HG02884 (cell line): ENCODE measurements around the gene HMBS.
A peak's percentile ranks its signal among the peaks of the same experiment; 100 is the strongest.
"Not testable (repeated sequence)": the region's sequence is repeated elsewhere in the genome, so short reads cannot be mapped to it uniquely, and the experiment has no call there.

Experiments
- ATAC-seq: cut with Tn5 transposase; IDR thresholded peaks from one replicate; pipeline ENCODE4 v1.9.1; 2021; ENCODE audit warnings: mild to moderate bottlenecking, moderate library complexity; ENCODE audit not compliant: unreplicated experiment

The HMBS gene

GRCh38 chr11:119084663-119085436, at the start of gene HMBS:
Gene HMBS (plus strand): TSS chr11:119084881. CDS start chr11:119085034, 153 bp downstream.
- ATAC-seq = peak; percentile 89

DNA sequence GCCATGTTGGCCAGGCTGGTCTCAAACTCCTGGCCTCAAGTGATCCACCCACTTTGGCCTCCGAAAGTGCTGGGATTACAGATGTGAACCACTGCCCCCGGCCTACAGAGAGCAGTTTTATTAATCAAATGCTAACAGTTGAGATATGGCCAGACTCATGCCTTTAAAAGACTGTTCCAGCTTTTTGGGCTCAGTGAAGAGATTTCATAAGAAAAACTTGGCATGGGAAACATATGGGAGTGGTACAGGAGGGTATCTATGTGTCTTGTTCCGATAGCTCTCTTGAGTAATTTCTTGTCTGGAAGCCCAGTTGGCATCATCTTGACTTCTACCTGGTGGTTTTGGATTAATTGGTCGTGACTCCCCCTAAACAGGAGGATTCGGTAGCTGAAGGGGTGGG, 45.8 kb upstream of the HMBS start:
- no peak for ATAC-seq

DNA sequence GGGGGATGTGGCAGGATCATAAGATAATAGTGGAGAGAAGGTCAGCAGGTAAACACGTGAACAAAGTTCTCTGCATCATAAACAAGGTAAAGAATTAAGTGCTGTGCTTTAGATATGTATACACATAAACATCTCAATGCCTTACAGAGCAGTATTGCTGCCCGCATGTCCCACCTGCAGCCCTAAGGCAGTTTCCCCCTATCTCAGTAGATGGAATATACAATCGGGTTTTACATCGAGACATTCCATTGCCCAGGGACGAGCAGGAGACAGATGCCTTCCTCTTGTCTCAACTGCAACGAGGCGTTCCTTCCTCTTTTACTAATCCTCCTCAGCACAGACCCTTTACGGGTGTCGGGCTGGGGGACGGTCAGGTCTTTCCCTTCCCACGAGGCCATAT, 45.2 kb upstream of the HMBS start:
- ATAC-seq = not testable (repeated sequence)

- no peak for ATAC-seq
Measured at GRCh38 chr11:119041821-119042514, 42.7 kb upstream of the HMBS start.

DNA sequence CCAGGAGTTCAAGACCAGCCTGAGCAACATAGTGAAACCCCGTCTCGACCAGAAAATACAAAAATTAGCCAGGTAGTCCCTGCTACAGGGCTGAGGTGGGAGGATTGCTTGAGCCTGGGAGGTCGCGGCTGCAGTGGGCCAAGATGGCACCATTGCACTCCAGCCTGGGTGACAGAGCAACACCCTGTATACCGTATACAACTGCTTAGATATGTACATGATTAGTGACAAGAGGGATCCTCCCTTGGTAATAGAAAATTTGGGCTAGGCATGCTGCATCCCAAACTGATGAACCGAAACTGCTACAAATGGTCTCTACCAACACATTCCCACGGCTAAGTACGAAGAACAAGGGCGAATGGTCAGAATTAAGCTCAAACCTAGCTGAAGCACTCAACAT, 41.8 kb upstream of the HMBS start:
- ATAC-seq = no peak

DNA sequence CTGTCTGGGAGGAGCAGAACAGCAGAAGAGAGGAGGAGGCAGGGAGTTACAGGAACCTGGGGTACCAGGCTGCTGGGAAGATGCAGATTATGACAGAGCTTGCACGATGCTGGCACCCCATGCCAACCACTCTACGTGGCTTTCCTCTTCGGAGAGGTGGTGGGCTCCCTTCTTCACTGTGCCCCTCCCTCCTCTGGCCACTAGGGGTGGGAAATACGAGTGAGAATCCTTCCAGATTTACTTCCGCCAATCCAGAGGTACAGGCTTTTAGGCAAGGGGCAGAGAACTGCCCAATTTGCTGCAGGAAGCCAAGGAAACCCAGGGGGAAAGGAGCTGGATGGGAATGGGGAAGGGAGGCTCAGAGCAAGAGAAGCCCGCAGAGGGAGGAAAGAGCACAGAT, 40.0 kb upstream of the HMBS start:
- ATAC-seq = no peak

- ATAC-seq = no peak
Measured at GRCh38 chr11:119046489-119046888, 38.2 kb upstream of the HMBS start.

DNA sequence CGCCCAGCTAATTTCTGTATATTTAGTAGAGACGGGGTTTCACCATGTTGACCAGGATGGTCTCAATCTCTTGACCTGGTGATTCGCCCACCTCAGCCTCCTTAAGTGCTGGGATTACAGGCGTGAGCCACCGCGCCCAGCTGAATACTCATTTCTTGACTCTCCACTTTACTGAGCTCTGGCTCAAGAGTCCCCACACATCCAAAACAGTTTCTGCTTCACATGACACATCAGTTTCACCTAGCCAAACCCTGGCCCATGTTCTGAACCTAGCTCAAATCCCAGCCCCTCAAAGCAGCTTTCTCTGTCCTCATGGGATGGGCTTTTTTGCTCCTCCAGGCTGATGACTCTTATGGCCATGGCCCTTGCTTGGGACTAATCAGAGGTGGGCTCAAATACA, 37.5 kb upstream of the HMBS start:
- ATAC-seq = no peak

DNA sequence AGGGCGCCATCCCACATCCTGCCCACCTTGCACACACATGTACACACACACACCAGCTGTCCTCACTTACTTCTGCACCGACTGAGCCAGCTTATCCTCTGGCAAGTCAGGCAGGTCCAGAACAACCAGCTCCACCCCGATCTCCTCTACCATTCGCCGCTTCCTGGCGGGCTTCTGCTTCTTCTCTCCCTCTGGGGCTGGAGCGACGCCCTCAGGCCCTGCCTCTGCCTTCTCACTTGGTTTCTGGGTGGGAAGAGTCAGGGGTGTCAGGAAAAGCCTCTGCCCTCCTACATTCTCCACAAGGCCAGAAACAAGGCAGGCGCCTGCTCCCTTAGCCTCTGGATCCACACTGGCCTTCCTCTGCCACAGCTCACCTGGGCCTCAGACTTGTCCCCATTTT, 36.0 kb upstream of the HMBS start:
- no peak for ATAC-seq

DNA sequence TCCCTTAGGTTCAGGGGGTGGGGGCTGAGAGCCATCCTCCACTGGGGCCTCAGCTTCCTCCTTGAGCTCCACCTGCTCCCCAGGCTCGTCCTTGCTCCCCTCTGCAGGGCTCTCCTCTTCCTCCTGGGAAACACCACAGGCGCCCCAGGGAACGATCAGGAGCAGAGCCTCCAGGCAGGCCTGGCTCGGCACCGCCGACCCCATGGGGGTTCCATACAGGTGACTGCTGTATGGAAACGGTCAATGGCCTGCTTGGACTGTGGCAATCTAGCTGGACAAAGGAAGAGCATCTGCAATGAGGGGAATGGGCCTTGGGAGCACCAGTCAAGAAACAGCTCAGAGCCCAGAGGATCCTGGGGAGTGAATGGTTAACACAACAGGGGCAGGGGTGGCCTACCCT, 35.6 kb upstream of the HMBS start:
- no peak for ATAC-seq

DNA sequence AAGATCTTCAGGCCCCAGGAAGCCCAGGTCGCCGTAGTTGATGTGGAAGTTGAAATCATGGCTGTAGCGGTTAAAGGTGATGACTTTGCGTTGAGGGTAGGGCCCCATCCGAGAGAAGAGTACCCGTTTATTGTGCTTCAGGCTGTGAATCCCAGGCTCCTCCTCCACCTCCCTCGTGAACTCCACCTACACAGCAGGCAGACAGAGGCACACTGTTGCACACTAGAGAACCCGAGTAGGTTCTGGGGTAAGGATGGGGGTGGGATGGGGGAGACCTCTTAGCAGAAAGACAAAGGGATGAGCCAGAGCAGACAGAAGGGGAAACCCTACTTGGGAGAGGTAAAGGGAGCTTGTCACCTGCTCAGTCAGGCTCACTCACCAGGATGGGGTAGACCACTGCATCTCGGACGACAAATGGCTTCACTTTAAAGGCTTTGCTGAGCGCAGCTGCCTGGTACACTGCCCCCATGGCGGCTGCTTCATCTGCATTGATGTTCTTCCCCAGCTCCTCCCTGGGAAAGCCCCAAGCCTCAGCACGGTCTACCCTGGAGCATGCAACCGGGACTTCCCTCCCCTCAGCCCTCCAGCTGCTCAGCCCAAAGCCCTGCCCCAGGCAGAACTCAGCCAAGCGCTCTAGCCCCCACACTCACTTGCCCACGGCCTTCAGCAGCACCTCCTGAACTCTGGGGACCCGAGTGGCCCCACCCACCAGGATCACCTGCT, 33.1 kb upstream of the HMBS start:
- ATAC-seq = peak; percentile 61

- peak; percentile 19 for ATAC-seq
Measured at GRCh38 chr11:119052163-119052814, 32.4 kb upstream of the HMBS start.

DNA sequence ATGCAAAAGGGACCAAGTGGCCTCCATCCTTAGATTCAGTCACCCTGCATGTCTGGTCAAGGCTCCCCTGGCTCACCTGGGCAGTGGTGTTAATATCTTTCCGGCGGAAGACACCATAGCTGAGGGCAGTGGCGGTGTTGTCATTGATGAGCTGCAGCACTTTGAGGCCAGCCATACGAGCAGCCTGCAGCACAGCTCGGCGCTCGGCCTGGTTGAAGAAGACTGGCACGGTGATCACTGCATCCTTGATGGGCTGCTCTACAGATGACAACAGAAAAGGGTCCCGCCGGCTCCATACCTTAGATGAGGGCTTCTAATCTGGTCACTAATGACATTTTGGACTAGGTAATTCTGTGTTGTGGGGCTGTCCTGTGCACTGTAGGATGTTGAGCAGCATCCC, 30.3 kb upstream of the HMBS start:
- ATAC-seq = no peak

- ATAC-seq = no peak
Measured at GRCh38 chr11:119055901-119056300, 28.8 kb upstream of the HMBS start.

- ATAC-seq = peak; percentile 3
Measured at GRCh38 chr11:119056421-119056999, 28.2 kb upstream of the HMBS start.

- peak; percentile 81 for ATAC-seq
Measured at GRCh38 chr11:119057000-119057769, 27.5 kb upstream of the HMBS start, which contains the start of gene HYOU1. Gene HYOU1 (minus strand): TSS chr11:119057205. CDS start chr11:119056160, 1,045 bp downstream.

GRCh38 chr11:119059128-119059527, 25.6 kb upstream of the HMBS start:
- ATAC-seq = not testable (repeated sequence)

GRCh38 chr11:119061256-119061655, 23.4 kb upstream of the HMBS start:
- ATAC-seq = no peak

DNA sequence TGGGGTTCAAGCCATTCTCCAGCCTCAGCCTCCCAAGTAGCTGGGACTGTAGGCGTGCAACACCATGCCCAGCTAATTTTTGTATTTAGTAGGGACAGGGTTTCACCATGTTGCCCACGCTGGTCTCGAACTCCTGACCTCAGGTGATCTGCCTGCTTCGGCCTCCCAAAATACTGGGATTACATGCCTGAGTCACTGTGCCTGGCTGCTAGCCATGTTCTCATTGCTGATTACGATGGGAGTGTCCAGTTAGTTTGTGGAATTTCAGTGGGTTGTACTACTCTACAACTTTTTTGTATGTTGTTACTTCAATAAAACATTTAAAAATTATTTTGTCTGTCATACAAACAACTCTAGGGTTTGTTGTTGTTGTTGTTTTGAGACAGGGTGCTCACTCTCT, 21.9 kb upstream of the HMBS start:
- no peak for ATAC-seq

DNA sequence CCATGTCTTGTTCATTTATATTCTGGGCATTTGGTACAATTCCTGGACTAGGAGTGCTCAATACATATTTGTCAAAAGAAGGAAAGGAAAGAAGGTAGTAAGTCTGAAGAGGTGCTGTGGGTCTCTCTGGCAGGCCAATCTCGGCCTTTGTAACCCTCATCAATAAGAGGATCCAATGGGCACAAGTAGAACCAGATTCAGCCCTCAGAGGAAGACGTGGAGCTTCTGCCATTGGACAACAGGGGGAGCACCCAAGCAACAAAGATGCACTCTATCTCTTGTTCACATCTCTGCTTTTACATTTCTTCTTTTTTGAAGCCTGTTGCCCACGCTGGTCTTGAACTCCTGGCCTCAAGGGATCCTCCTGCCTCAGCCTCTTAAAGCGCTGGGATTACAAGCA, 19.3 kb upstream of the HMBS start:
- ATAC-seq = no peak
